ENCODE measurements around the gene ATL2.

ATL2 gene

GRCh38 chr2:38362232-38362631 is 14.8 kb downstream of the ATL2 start:
- no peaks in the 10 kb centered on the region for H3F3A ChIP-seq (ENCODE audit: low read depth)
- H3K27me3 ChIP-seq (ENCODE audit: insufficient read depth, low read length, poor library complexity, severe bottlenecking): no peaks in the 10 kb centered on the region
- H3K4me1 ChIP-seq (ENCODE audit: insufficient read depth, low read length, poor library complexity, severe bottlenecking): peaks cover 2% of the 10 kb centered on the region
- no peak overlapping the region for H3K4me3 ChIP-seq (ENCODE audit: low read length, poor library complexity, severe bottlenecking)
- H3K9me2 ChIP-seq (replicated peaks; ENCODE audit: low read depth, low read length): no peaks in the 10 kb centered on the region
- H4K20me1 ChIP-seq (ENCODE audit: insufficient read depth, low read length, poor library complexity, severe bottlenecking): peaks cover 70% of the 10 kb centered on the region
- no peaks in the 10 kb centered on the region for H3K9me3 ChIP-seq (ENCODE audit: insufficient read depth, low read depth, low read length)
- H2AFZ ChIP-seq (ENCODE audit: low read length): no peak overlapping the region
- TF ChIP-seq EZH2phosphoT487 (IDR thresholded peaks at IDR 0.05; ENCODE audit: borderline replicate concordance): no peak
- TF ChIP-seq, protein P1, sequence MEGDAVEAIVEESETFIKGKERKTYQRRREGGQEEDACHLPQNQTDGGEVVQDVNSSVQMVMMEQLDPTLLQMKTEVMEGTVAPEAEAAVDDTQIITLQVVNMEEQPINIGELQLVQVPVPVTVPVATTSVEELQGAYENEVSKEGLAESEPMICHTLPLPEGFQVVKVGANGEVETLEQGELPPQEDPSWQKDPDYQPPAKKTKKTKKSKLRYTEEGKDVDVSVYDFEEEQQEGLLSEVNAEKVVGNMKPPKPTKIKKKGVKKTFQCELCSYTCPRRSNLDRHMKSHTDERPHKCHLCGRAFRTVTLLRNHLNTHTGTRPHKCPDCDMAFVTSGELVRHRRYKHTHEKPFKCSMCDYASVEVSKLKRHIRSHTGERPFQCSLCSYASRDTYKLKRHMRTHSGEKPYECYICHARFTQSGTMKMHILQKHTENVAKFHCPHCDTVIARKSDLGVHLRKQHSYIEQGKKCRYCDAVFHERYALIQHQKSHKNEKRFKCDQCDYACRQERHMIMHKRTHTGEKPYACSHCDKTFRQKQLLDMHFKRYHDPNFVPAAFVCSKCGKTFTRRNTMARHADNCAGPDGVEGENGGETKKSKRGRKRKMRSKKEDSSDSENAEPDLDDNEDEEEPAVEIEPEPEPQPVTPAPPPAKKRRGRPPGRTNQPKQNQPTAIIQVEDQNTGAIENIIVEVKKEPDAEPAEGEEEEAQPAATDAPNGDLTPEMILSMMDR (conservative IDR thresholded peaks at IDR 0.05; ENCODE audit: low read length): no peak
- H3K4me2 ChIP-seq (ENCODE audit: low read depth, low read length, poor library complexity, severe bottlenecking): no peak overlapping the region
- no peak overlapping the region for H3K9ac ChIP-seq (ENCODE audit: low read depth, low read length, poor library complexity, severe bottlenecking)
- peaks cover 15% of the 10 kb centered on the region; the same call in 1 of the 2 replicates for H3K36me3 ChIP-seq (ENCODE audit: insufficient read depth, low read length)
- H3K79me2 ChIP-seq (ENCODE audit: insufficient read depth, low read length): peaks cover 98% of the 10 kb centered on the region

DNA sequence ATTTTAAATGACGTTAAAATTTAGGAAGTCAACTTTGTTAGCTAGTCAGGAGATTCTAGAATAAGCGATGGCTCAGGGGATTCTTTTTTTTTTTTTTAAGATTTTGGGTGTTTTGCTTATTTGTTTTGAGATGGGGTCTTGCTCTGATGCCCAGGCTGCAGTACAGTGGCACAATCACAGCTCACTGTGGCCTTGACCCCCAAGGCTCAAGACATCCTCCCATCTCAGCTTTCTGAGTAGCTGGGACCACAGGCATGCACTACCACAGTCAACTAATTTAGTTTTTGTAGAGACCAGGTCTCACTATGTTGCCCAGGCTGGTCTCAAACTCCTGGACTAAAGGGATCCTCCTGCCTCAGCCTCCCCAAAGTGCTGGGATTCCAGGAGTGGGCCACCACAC is 16.9 kb downstream of the ATL2 start:
- Histone ChIP-seq H3K9ac (ENCODE audit: low read depth, low read length, poor library complexity, severe bottlenecking) (no peak overlapping the region), H3F3A (ENCODE audit: low read depth) (no peaks in the 10 kb centered on the region), H3K9me3 (ENCODE audit: insufficient read depth, low read depth, low read length) (no peaks in the 10 kb centered on the region), H3K27me3 (ENCODE audit: insufficient read depth, low read length, poor library complexity, severe bottlenecking) (no peaks in the 10 kb centered on the region), H3K4me3 (ENCODE audit: low read length, poor library complexity, severe bottlenecking) (no peak overlapping the region), H4K20me1 (ENCODE audit: insufficient read depth, low read length, poor library complexity, severe bottlenecking) (peaks cover 57% of the 10 kb centered on the region), H3K4me2 (ENCODE audit: low read depth, low read length, poor library complexity, severe bottlenecking) (no peak overlapping the region), H3K79me2 (ENCODE audit: insufficient read depth, low read length) (peaks cover 95% of the 10 kb centered on the region), H3K36me3 (ENCODE audit: insufficient read depth, low read length) (peaks cover 24% of the 10 kb centered on the region; the same call in 1 of the 2 replicates), H2AFZ (ENCODE audit: low read length) (no peak overlapping the region), H3K9me2 (replicated peaks; ENCODE audit: low read depth, low read length) (no peaks in the 10 kb centered on the region), H3K4me1 (ENCODE audit: insufficient read depth, low read length, poor library complexity, severe bottlenecking) (peaks cover 2% of the 10 kb centered on the region)
- TF ChIP-seq, protein P1 (conservative IDR thresholded peaks at IDR 0.05; ENCODE audit: low read length): no peak
- no peak for TF ChIP-seq EZH2phosphoT487 (IDR thresholded peaks at IDR 0.05; ENCODE audit: borderline replicate concordance)

- TF ChIP-seq, protein P1 (conservative IDR thresholded peaks at IDR 0.05; ENCODE audit: low read length): no peak
- no peak for TF ChIP-seq EZH2phosphoT487 (IDR thresholded peaks at IDR 0.05; ENCODE audit: borderline replicate concordance)
- peaks cover 85% of the 10 kb centered on the region for H3K79me2 ChIP-seq (ENCODE audit: insufficient read depth, low read length)
Measured at GRCh38 chr2:38353402-38353801, 23.7 kb downstream of the ATL2 start.

More at GRCh38 chr2:38353402-38353801, 23.7 kb downstream of the ATL2 start:
- no peaks in the 10 kb centered on the region for H3K4me1 ChIP-seq (ENCODE audit: insufficient read depth, low read length, poor library complexity, severe bottlenecking)
- no peak overlapping the region for H3K9ac ChIP-seq (ENCODE audit: low read depth, low read length, poor library complexity, severe bottlenecking)
- no peaks in the 10 kb centered on the region for H3K27me3 ChIP-seq (ENCODE audit: insufficient read depth, low read length, poor library complexity, severe bottlenecking)
- H3K9me2 ChIP-seq (replicated peaks; ENCODE audit: low read depth, low read length): no peaks in the 10 kb centered on the region
- no peaks in the 10 kb centered on the region for H3K9me3 ChIP-seq (ENCODE audit: insufficient read depth, low read depth, low read length)
- H3K4me2 ChIP-seq (ENCODE audit: low read depth, low read length, poor library complexity, severe bottlenecking): no peak overlapping the region
- peaks cover 30% of the 10 kb centered on the region; the same call in 1 of the 2 replicates for H3K36me3 ChIP-seq (ENCODE audit: insufficient read depth, low read length)
- H3F3A ChIP-seq (ENCODE audit: low read depth): no peaks in the 10 kb centered on the region
- H4K20me1 ChIP-seq (ENCODE audit: insufficient read depth, low read length, poor library complexity, severe bottlenecking): peaks cover 50% of the 10 kb centered on the region
- no peak overlapping the region for H3K4me3 ChIP-seq (ENCODE audit: low read length, poor library complexity, severe bottlenecking)
- H2AFZ ChIP-seq (ENCODE audit: low read length): no peak overlapping the region
